Stimulated activated naive CD4-positive, alpha-beta T cell (primary cell): ENCODE data around the gene DLL3.

Experiments
- DNase-seq, 6 experiments: peaks; one replicate each; lab custom pipeline; 2025; lab: John Stamatoyannopoulos, UW

Gene DLL3

DNA sequence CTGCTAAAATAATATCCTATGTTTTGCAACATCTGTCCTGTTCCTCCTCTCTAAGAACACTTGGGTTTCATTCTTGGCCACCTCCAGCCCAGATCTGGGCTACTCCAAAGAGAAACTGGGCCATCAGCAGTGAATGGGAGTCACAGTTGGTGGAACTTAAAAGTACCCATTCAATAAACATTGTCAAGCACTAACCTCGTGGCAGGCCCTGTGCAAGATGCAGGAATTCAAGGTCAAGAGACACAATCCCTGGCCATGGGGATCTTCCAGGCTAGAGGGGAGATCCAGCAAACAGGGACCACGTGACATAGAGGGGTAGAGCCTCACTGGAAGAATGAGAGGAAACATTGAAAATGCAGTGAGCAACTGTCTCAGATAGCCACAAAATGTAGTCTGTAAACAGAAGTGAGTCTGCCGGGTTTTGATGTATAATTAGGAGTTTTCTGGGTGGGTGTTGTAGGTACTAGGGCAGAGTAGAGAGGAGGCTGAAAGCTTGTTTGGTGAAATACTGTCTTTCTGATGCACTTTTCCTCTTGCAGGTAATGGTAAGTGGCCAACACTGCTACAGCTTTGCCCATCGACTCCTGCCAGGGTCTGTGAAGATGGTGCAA is 56.1 kb downstream of the DLL3 start:
- DNase-seq = no peak

DNA sequence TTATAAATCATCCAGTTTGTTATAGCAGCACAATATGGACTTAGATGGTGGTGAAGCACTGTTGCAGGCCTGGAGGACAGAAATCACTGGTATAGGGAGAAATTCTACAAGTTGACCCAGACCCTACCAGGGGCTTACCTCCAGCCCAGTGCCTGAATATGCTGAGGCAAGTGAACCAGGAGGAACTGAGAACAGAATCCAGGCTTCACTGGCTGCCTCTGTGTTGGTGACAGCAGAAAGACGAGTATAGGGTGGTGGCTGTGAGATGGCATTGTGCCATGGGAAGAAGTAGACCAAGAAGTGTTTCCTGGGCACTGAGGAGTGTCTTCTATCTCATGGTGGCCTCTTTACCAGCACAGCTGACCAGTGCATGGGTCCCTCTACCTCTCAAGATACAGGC is 57.1 kb downstream of the DLL3 start:
- no peak for DNase-seq
